Calu3 (cell line): Measurements from ENCODE around the gene FCMR. TPM values are rescaled to one million over a fixed set of nuclear protein-coding genes. Genes with fewer than 3 reads are reported as not detected.
A peak's percentile ranks its signal among the peaks of the same experiment; 100 is the strongest.

Experiments
- BruUV-seq: library from RNA; stranded (reverse); fragments of 400-500 nt; replicated peaks from 2 replicates; lab custom pipeline; 2021; lab: Mats Ljungman, UMichigan
- CTCF ChIA-PET: fragments of 300-600 bp; sonication (Branson Sonifier 250); formaldehyde crosslinking; loops from one replicate; lab custom pipeline; 2022; ENCODE audit warnings: antibody characterized with exemption; lab: Charles Lee
- DNase-seq: peaks from one replicate; pipeline ENCODE4 v3.0.0; 2022
- H3K27ac Mint-ChIP-seq: one replicate; pipeline ENCODE4 v1.8.0; 2022; ENCODE audit warnings: mixed read lengths; ENCODE audit not compliant: unreplicated experiment
- H3K27me3 Mint-ChIP-seq: one replicate; pipeline ENCODE4 v1.8.0; 2022; ENCODE audit warnings: mixed read lengths; ENCODE audit not compliant: unreplicated experiment
- H3K36me3 Mint-ChIP-seq: one replicate; pipeline ENCODE4 v1.8.0; 2022; ENCODE audit warnings: mild to moderate bottlenecking, moderate library complexity, mixed read lengths; ENCODE audit not compliant: insufficient read depth, unreplicated experiment
- H3K4me1 Mint-ChIP-seq: one replicate; pipeline ENCODE4 v1.8.0; 2022; ENCODE audit warnings: mild to moderate bottlenecking, low read depth, mixed read lengths; ENCODE audit not compliant: unreplicated experiment
- H3K4me3 Mint-ChIP-seq: one replicate; pipeline ENCODE4 v1.8.0; 2022; ENCODE audit warnings: mild to moderate bottlenecking, low read depth, moderate library complexity, mixed read lengths; ENCODE audit not compliant: unreplicated experiment
- H3K9me3 Mint-ChIP-seq: one replicate; pipeline ENCODE4 v1.8.0; 2022; ENCODE audit warnings: low read depth, mixed read lengths; ENCODE audit not compliant: unreplicated experiment
- CTCF ChIP-seq: fragments of 200-600 bp; IDR thresholded peaks from one replicate; pipeline ENCODE4 v1.8.0; 2022; ENCODE audit warnings: antibody characterized with exemption; ENCODE audit not compliant: unreplicated experiment
- intact Hi-C: fragments of 100-400 bp; cut with micrococcal nuclease; formaldehyde crosslinking; loops from one replicate; pipeline ENCODE4 v1.10.0; 2022; ENCODE audit not compliant: unreplicated experiment
- total RNA-seq: library from RNA; stranded (reverse); gene quantifications from 2 replicates; pipeline ENCODE4 v1.2.3, GENCODE V29; 2022

FCMR gene
- total RNA-seq, 1 experiment from 2014 or later: 1.1 TPM

- peak; percentile 14 for TF ChIP-seq CTCF
- CTCF ChIA-PET: no interaction called here
- Mint-ChIP-seq H3K9me3 (peaks cover 7% of the 10 kb centered on the region), H3K27me3 (peaks cover 53% of the 10 kb centered on the region), H3K4me3 (no peak overlapping the region), H3K36me3 (no peaks in the 10 kb centered on the region), H3K27ac (no peak overlapping the region), H3K4me1 (no peaks in the 10 kb centered on the region)
- intact Hi-C loops: no loop called here
- no peak for DNase-seq
- BruUV-seq: no TSS peak
Measured at GRCh38 chr1:206882555-206882954, 39.2 kb downstream of the FCMR start.

- DNase-seq: no peak
- no peak for TF ChIP-seq CTCF
- no TSS peak for BruUV-seq
- H3K4me1 Mint-ChIP-seq: no peaks in the 10 kb centered on the region
- no peaks in the 10 kb centered on the region for H3K36me3 Mint-ChIP-seq
- peaks cover 49% of the 10 kb centered on the region for H3K27me3 Mint-ChIP-seq
- CTCF ChIA-PET: no interaction called here
- H3K27ac Mint-ChIP-seq: no peak overlapping the region
- H3K4me3 Mint-ChIP-seq: no peak overlapping the region
- intact Hi-C loops: no loop called here
- H3K9me3 Mint-ChIP-seq: peaks cover 13% of the 10 kb centered on the region
Measured at GRCh38 chr1:206880314-206880713, 41.4 kb downstream of the FCMR start.

DNA sequence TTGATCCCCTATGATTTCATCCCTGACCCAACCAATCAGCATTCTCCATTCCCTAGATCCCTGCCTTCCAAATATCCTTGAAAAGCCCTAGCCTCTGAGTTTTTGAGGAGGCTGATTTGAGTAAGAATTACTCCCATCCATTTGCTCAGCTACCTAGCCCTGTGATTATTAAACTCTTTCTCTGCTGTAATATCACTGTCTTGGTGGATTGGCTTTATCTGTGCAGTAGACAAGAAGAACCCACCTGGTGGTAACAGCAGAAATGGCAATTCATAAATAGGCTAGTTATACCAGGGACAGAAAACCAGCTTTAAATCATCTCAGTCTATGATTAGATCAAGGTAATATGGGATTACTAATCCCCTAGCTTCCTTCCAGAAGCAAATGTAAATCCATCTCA lies 43.3 kb downstream of the FCMR start:
- intact Hi-C loops: no loop called here
- no peak for TF ChIP-seq CTCF
- no peak for DNase-seq
- Mint-ChIP-seq H3K27ac (no peak overlapping the region), H3K27me3 (peaks cover 36% of the 10 kb centered on the region), H3K4me1 (no peaks in the 10 kb centered on the region), H3K36me3 (no peaks in the 10 kb centered on the region), H3K4me3 (no peak overlapping the region), H3K9me3 (peaks cover 13% of the 10 kb centered on the region)
- CTCF ChIA-PET: no interaction called here
- no TSS peak for BruUV-seq

DNA sequence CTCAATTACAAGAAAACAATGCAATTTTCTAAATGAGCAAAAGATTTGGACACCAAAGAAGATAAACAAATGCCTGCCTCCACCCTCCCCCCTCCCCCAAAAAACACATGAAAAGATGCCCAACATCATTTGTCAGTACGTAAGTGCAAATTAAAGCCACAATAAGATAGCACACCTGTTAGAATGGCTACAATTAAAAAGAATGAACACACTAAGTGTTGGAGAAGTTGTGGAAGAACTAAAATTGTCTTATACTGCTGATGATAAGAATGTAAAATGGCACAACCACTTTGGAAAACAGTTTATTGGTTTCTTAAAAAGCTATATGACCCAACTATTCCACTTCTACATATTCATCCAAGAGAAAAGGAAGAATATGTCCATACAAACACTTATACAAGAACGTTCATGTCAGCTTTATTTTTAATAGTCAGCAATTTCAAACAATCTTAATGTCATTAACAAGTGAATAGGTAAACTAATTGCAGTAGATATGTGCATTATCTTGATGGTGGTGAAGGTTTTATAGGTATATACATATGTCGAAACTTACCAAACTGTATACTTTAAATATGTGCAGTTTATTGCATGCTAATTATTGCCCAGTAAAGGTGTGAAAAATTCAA lies 45.9 kb downstream of the FCMR start:
- Mint-ChIP-seq H3K9me3 (peaks cover 11% of the 10 kb centered on the region), H3K36me3 (no peaks in the 10 kb centered on the region), H3K4me1 (no peaks in the 10 kb centered on the region), H3K4me3 (no peak overlapping the region), H3K27me3 (peaks cover 30% of the 10 kb centered on the region), H3K27ac (no peak overlapping the region)
- intact Hi-C loops: no loop called here
- no TSS peak for BruUV-seq
- CTCF ChIA-PET: no interaction called here
- TF ChIP-seq CTCF: no peak
- no peak for DNase-seq
